RPMI7951 (cell line): Measurements from ENCODE around the gene BBX. TPM values are rescaled to one million over a fixed set of nuclear protein-coding genes. Genes with fewer than 3 reads are reported as not detected.
"Not testable (repeated sequence)": the region's sequence is repeated elsewhere in the genome, so short reads cannot be mapped to it uniquely, and the experiment has no call there.

Source experiments
- DNase-seq: peaks from one replicate; pipeline ENCODE4 v3.0.0-alpha.2; 2012; ENCODE audit warnings: low read depth
- total RNA-seq: library from RNA; depleted of rRNA; stranded (reverse); fragments of >200 nt; shearing (Covaris generic); gene quantifications from 2 replicates; pipeline ENCODE4 v1.2.3, GENCODE V29; 2014

BBX gene
- total RNA-seq, 1 experiment from 2014 or later = 54.2 TPM

GRCh38 chr3:107796791-107797190, 274.0 kb downstream of the BBX start:
- peak; percentile 54 for DNase-seq

- DNase-seq = no peak
These were observed 274.8 kb downstream of the BBX start for GRCh38 chr3:107797586-107797985.

- no peak for DNase-seq
These were observed 275.6 kb downstream of the BBX start for GRCh38 chr3:107798381-107798780.

- peak; percentile 32 for DNase-seq
These were observed 277.9 kb downstream of the BBX start for GRCh38 chr3:107800710-107801109.

GRCh38 chr3:107803170-107803569, 280.4 kb downstream of the BBX start:
- DNase-seq = no peak

GRCh38 chr3:107806021-107806420, 283.3 kb downstream of the BBX start:
- no peak for DNase-seq

GRCh38 chr3:107806536-107806935, 283.8 kb downstream of the BBX start:
- no peak for DNase-seq

- peak; percentile 15 for DNase-seq
These were observed 287.7 kb downstream of the BBX start for GRCh38 chr3:107810171-107811071.

- no peak for DNase-seq
These were observed 290.3 kb downstream of the BBX start for GRCh38 chr3:107813026-107813425.

- DNase-seq = no peak
These were observed 293.3 kb downstream of the BBX start for GRCh38 chr3:107816107-107816506.

GRCh38 chr3:107817076-107817475, 294.3 kb downstream of the BBX start:
- DNase-seq = no peak

- DNase-seq = no peak
These were observed 295.3 kb downstream of the BBX start for GRCh38 chr3:107818025-107818424.

GRCh38 chr3:107819656-107820055, 296.9 kb downstream of the BBX start:
- no peak for DNase-seq

- DNase-seq = no peak
These were observed 299.5 kb downstream of the BBX start for GRCh38 chr3:107822308-107822707.

- no peak for DNase-seq
These were observed 302.1 kb downstream of the BBX start for GRCh38 chr3:107824822-107825371.

GRCh38 chr3:107825556-107825955, 302.8 kb downstream of the BBX start:
- no peak for DNase-seq

- DNase-seq = no peak
These were observed 304.0 kb downstream of the BBX start for GRCh38 chr3:107826727-107827126.

- no peak for DNase-seq
These were observed 306.4 kb downstream of the BBX start for GRCh38 chr3:107829185-107829584.

- DNase-seq = no peak
These were observed 308.8 kb downstream of the BBX start for GRCh38 chr3:107831590-107831989.

- DNase-seq = no peak
These were observed 310.3 kb downstream of the BBX start for GRCh38 chr3:107833043-107833442.

GRCh38 chr3:107833722-107834416, 311.1 kb downstream of the BBX start:
- DNase-seq = no peak

GRCh38 chr3:107835001-107835400, 312.2 kb downstream of the BBX start:
- DNase-seq = not testable (repeated sequence)
